Islet of Langerhans (tissue), 1 donor: Measurements from ENCODE around the gene CST9.
"Not testable (repeated sequence)": the region's sequence is repeated elsewhere in the genome, so short reads cannot be mapped to it uniquely, and the experiment has no call there.

Source experiments
- FAIRE-seq: peaks from one replicate; lab custom pipeline; 2011; peaks lifted over from hg19 to GRCh38; lab: Jason Lieb, UNC

CST9 gene

DNA sequence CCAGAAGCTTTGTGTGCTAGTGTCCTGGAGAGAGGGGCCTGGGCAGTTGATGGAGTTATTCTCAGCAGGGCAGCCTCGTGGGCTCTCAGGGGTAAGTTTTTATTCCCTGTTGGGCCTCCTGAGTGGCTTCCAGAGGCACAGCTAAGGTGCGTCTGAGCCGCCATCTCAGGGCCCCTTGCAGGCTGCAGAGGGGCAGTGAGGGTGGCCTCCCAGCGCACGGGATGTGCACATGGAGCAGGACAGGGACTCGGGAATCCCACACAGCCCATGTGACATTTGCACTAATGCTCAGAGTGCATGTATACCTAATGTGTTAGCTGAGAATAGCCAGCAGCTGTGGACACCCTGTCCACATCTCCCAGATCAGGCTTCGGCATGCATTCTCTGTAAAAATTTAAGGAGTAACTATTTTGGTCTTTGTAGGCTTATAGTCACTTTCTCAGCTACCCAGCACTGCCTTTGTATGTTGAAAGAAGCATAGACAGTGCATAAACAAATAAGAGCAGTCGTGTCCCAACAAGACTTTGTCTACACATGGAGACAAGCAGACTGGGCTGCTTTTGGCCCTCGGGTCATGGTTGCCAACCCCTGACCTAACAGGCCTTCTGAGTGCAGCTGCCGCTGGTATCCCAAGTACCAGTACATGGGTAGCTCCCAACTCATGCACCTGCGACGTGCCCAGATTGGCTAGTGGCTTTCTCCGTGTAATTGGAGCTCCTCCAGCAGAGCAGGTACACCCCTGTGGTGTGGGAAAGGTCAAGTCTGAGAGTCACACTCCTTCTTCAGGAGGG lies 18.8 kb downstream of the CST9 start:
- FAIRE-seq, result no peak

DNA sequence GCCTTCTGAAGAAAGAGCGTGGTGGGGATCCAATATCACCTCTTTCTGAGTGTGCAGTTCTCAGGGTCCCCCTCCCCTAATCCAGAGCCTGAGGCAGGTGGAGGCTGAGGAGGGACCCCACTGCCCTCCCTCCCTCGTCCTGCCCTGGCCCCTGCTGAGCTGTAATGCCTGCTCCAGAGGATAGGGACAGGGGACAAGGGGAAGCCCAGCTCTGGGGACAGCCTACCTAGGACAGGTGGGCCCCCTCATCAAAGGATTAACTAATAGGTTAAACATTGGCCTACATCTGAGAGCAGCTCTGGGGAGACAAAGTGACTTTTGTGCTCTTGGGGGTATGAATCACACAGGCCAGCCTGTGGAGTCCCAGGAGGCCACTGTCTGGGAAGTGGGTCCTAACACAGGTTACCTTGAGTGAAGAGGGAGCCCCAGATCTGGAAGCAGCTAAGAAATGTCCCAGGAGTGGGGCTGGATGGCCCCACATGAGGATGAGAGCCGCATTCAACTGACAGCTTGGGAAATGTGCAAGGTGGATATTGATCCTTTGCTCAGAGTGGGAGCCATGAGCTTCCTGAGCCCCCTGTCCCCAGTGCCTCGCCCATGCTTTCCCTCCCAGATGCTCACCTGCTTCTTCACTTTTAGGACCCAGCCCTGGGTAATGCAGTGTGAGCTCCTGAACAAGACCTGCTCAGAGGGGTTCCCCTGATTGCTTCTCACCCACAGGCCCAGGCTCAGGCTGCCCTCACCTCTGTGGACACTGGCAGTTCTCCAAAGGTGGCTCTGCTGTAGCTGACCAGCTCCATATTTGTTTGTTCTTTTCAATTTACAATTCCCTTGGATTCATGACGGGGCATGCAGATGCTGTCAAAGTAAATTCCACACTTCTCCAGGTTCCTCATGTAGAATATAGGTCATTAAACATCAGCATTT lies 19.6 kb downstream of the CST9 start:
- FAIRE-seq, result no peak

DNA sequence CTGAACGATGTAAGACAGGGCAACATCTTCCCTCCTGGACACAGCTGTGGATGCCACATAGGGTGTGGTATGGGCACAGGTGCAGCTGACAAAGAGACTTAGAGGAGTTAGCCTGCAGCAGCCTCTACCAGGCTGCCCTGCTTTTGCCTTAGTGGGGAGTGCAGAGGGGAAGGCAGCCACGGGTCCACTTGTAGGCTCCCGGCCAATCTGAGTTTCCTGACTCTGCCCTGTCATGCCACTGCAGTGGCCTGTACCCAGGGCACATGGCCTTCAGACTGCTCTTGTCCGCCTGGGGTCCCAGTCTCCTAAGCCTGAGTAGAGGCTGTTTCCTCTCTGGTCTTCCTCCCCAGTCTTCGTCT lies 20.3 kb downstream of the CST9 start:
- FAIRE-seq, result no peak

DNA sequence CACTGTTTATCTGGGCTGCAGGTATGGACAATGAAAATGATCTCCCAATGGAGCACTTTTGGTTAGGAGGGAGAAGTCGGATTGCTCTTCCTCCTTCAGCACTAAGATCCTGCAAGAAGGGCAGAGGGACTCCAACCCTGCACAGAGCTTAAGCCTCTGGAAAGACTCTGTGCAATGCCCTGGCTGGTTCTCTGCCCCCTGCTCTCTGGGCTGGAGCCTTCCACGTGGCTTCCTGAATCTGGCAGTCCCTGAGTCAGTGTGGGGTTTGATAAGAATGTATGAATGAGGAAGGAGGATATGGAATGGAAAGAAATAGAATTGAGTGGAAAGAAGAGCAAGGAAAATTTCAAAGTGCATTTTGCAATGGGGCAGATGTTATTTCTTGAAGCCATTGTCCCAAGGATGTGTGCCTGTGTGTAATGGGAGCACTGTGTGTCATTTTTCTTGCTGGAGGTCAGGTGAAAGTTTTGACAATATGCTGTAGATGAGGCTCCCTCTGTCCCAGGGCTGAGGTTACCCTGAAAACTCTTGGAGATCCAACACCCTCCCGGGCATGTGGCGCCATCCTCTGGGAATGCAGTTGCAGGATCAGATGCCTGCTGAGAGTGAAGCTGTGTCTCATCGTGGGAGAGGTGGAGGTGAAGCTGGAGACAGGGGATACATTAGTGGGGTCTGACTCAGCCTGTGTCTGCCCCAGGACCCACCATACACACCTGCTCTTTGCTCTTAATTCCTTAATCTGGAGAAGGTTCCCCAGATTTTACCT lies 21.1 kb downstream of the CST9 start:
- FAIRE-seq, result no peak

DNA sequence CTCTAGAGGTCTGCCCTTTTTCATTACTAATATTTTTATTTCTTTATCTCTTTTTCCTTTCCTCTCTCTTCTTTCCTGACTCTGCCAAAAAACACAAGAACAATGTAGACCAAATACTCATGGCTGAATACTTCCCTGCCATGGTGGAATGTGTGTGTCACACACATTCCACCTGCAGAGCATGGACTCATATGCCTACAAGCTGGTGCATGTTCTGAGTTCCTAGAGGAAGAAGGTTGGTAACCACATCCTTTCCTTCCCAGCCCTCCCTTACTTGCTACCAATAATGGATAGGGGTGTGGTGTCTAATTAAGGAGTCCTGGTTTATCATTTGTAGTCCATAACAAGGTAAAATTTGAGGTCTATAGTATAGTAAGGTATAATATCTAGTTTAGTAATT lies 22.2 kb downstream of the CST9 start:
- no peak for FAIRE-seq

DNA sequence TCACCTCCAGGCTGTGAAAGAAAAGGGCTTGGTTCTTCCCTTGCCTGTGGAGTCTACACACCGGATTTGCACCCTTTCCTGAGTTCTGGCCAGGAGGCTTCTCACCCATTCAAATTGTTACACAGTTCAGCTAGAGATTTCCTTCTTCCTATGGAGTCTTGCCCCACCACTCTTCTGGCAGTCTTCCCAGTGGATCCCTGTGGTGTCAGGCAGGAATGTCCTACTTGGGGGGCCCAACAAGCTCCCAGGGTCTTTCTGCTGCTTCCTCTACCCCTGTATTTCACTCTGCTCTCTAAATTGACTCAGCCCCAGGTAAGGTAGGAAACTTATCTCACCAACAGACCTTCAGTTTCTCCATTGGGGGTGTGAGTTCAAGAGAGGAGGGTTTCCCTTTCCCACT lies 23.4 kb downstream of the CST9 start:
- FAIRE-seq, result no peak

DNA sequence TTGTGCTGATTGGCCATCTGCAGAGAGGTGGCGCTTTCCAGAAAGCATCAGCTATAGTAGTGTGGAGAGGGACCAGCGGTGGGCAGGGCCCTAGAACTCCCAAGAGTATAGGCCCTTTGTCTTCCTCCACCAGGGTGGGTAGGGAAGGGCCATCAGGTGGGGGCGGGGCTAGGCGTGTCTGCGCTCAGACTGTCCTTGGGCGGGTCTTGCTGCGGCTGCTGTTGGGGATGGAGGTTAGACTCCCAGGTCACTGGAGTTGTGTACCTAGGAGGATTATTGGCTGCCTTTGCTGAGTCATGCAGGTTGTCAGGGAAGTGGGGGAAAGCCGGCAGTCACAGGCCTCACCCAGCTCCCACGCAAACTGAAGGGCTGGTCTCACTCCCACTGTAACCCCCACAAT lies 23.9 kb downstream of the CST9 start:
- not testable (repeated sequence) for FAIRE-seq

DNA sequence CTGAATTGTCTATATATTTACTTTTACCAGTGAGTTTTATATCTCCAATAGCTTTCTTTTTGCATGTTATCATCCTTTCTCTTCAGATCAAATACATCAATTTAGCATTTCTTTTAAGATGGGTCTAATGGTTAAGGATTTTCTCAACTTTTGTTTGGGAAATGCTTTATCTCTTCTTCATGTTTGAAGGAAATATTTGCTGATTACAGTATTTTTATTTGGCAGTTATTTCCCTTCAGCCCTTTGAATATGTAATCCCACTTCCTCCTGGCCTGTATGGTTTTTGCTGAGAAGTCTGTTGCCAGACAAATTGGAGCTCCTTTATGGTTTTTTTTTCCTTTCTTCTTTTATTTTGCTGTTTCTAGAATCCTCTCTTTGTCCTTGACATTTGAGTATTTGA lies 30.7 kb downstream of the CST9 start:
- FAIRE-seq, result no peak

DNA sequence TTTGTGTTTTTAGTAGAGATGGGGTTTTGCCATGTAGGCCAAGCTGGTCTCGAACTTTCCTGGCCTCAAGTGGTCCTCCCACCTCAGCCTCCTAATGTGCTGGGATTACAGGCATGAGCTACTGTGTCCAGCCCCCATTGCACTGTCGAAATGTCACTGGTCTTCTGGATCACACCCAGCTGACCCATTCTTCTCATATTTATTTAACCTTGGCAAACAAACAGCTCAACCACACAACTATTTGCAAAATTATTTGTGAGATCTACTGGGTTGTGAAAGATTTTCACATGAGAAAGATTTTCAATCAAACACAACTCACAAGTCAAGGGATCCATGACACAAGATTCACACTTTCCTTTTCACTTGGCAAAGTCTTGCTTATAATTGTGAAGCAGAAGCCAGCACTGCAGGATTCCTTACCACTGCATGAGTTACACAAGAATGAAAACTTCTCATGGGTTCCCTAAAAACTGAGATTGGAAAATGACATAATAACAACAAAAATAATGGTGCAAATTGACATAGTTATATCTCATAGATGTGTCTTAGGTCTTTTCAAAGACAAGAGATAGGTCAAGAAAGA lies 35.4 kb downstream of the CST9 start:
- no peak for FAIRE-seq

DNA sequence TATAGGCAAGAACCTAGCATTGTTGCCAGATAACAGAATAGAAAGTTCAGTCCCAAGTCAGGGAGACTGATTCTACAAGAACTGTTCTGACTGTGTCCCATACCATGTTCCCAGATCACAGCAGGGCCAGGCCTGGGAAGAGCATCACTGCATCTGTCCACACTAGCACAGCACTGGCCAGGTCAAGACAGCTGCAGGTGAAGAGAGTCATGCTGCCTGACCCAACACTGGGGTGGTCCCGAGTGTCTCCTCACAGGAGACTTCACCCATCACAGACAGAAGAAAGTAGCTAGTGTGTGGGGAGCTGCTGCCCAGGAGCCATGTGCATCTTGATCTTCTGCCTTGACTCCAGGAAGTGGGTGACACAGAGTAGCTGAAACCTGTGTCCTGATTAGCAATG lies 36.1 kb downstream of the CST9 start:
- no peak for FAIRE-seq

DNA sequence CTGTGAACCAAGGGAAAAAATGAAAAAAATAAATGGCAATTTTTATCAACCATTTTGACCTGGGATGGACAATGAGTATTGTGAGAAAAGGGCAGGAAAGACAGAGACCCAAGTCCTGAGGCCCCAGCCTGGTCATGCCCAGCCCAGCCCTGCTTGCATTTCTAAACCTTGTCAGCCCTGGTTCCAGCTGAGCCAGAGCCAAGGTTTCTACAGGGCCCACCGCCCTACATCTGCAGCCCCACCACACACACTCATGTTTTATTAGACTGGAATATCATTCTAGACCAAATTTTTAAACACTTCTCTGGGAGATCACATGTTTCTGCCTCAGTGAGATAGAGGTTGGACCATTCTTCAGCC lies 36.8 kb downstream of the CST9 start:
- no peak for FAIRE-seq

DNA sequence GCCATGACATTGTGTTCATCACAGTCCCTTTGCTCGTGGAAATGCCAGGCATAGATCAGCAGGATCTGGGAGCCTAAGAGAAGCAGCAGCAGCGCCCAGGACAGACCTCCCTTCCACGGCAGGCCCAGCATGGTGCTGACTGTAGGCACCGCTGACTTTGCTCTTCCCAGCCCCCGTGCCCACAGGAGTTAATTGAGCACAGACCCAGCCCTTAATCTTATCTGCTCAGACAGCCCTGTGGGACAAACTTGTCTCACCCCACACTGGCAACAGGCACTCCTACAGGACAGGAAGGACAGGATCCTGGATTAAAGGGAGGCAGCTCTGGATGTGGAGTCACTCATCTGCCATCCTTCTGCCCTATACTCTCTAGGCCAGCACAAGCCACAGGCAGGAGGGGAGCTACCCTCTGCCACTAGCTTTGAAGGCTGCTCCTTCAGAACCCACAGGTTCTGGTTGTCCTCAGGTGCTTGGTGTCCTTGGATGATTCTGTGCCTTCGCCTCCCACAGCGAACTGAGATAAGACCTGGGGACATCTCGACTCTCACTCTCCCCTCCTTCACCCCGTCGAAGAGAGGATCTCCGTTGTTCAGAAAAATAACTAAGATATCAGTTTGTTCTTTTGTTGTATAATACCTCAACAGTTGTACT lies 37.3 kb downstream of the CST9 start, which contains the start of gene CST9L:
CST9L (minus strand) TSS at position 165 of the 651 bp plus-strand sequence; CDS start at position 131, 34 bp downstream.
- no peak for FAIRE-seq

DNA sequence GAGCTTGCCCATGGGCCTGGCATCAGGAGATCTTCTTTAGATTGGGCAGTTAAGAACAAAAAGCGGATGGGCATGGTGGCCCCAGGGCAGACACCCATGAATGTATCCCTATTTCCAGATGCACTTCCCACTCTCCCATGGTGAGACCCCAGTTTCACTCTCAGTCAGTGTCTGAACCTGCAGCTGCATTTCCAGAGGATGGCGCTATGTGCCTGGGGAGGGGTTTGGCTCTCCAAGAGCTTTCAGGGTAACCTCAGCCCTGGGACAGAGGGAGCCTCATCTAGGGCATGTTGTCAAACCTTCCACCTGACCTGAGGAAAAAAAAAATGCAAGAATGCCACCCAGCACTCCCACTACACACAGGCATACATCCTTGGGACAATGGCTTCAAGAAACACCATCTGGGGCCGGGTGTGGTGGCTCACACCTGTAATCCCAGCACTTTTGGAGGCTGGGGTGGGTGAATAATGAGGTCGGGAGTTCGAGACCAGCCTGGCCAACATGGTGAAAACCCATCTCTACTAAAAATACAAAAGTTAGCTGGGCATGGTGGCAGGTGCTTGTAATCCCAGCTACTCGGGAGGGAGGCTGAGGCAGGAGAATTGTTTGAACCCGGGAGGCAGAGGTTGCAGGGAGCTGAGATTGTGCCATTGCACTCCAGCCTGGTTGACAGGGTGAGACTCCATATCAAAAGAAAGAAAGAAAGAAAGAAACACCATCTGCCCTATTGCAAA lies 39.4 kb downstream of the CST9 start:
- no peak for FAIRE-seq

DNA sequence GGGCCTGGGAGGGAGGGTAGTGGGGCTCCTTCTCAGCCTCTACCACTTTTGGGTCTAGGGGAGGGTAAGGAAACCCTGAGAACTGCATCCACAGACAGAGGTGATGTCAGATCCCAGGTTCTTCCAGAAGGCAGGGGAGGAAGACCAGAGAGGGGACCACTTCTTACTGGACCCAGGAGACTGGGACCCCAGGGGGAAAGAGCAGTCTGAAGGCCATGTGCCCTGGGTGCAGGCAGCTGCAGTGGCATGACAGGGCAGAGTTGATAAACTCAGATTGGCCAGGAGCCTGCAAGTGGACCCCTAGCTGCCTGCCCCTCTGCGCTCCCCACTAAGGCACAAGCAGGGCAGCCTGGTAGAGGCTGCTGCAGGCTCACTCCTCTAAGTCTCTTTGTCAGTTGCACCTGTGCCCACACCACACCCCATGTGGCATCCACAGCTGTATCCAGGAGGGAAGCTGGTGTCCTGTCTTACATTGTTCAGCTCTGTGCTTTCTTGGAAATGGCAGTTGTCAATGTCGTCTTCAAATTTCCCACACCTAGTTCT lies 40.1 kb downstream of the CST9 start:
- FAIRE-seq, result no peak

DNA sequence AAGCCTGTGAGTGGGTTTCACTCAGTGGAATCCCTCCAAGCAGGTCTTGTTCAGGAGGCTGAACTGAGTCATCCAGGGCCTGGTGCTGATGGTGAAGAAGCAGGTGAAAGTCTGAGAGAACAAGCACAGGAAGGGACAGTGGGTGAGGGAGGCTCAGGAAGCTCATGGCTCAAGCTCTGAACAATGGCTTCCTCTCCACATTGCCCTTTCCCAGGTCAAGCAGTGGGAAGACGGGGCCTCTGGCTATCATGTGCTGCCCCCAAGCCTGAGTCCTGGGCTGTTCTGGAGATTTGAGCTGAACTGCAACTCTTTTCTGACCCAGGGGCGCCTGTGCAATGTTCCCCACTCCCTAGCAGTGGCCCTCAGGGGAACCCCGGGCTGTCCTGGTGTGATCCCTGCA lies 40.8 kb downstream of the CST9 start:
- no peak for FAIRE-seq

DNA sequence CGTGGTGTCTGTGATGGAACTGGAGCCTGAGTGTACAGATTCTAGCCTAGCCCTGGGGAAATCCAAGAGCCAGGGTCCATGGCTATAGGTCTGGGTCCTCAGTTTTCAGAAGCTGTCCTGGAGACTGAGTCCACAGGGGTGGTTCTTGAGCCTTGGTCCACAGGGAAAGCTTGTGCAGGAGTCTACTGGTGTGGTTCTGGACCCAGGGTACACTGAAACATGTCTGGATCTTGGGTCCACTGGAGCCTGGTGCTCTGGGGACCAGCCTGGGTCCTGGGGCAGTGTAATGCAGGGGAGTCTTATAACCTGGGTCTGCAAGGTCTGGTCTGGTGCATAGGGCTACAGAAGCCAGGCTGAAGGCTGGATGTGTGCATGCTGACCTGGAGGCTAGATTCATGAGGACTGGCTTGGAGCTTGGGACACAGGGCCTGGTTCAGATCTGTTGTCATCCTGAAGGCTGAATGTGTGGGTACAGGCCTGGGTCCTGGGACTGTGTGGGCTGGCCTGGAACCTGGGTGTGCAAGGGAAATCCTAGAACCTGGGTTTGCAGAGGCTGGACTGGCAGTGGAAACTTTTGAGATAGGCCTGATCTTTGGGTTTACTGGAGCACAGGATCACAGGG lies 42.9 kb downstream of the CST9 start:
- FAIRE-seq, result no peak

DNA sequence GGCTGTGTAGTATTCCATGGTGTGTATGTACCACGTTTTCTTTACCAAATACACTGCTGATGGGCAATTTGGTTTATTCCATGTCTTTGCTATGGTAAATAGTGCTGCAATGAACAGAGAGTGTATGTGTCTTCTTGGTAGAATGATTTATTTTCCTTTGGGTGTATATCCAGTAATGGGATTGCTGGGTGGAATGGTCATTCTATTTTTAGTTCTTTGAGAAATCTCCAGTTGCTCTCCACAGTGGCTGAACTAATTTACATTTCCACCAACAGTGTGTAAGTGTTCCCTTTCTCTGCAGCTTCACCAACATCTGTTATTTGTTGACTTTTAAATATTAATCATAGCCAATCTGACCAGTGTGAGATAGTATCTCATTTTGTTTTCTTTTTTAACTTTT lies 51.3 kb downstream of the CST9 start:
- FAIRE-seq, result no peak
